ENCODE data around the gene DNAJC11.

DNA sequence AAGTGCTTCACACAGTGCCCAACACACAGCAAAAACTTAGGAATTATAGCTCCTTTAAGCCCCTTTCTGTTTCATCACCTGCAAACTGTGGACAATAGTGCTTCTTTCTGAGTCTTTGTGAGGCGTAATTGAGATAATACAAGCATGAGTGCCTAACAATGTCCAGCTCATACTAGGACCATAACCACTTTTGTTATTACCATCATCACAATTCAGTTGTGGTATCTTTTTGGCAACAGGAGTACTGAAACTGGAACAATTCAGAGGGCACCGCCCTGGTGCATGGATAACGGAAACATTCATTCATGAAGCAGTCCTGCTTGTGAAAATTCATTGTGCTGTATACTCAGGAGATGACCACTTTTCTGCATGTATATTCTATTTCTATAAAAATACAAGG, 18.2 kb downstream of the DNAJC11 start:
- TF ChIP-seq, protein P1, sequence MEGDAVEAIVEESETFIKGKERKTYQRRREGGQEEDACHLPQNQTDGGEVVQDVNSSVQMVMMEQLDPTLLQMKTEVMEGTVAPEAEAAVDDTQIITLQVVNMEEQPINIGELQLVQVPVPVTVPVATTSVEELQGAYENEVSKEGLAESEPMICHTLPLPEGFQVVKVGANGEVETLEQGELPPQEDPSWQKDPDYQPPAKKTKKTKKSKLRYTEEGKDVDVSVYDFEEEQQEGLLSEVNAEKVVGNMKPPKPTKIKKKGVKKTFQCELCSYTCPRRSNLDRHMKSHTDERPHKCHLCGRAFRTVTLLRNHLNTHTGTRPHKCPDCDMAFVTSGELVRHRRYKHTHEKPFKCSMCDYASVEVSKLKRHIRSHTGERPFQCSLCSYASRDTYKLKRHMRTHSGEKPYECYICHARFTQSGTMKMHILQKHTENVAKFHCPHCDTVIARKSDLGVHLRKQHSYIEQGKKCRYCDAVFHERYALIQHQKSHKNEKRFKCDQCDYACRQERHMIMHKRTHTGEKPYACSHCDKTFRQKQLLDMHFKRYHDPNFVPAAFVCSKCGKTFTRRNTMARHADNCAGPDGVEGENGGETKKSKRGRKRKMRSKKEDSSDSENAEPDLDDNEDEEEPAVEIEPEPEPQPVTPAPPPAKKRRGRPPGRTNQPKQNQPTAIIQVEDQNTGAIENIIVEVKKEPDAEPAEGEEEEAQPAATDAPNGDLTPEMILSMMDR (conservative IDR thresholded peaks at IDR 0.05 in 1 of 2, IDR thresholded peaks at IDR 0.05 in 1 of 2; ENCODE audit: extremely low read depth in 1 of 2, insufficient read depth in 1 of 2, low read depth in 1 of 2, low read length in 2 of 2), result no peak
- TF ChIP-seq EZH2 (IDR thresholded peaks at IDR 0.05; ENCODE audit: borderline replicate concordance, low read length), result no peak

Data from mammary epithelial cell (primary cell).